Naive thymus-derived CD4-positive, alpha-beta T cell (primary cell): ENCODE measurements around the gene THAP12. TPM values are rescaled to one million over a fixed set of nuclear protein-coding genes. Genes with fewer than 3 reads are reported as not detected.
A peak's percentile ranks its signal among the peaks of the same experiment; 100 is the strongest.

Experiments
- ATAC-seq: fragments of 150-1000 bp; cut with Tn5 transposase; 2 replicates; pipeline ENCODE4 v1.10.0; 2021; ENCODE audit warnings: mild to moderate bottlenecking, moderate library complexity
- CTCF ChIA-PET: fragments of 350-600 bp; sonication (Branson Sonifier 250); formaldehyde crosslinking; loops from one replicate; lab custom pipeline; 2021; ENCODE audit warnings: antibody characterized with exemption; lab: Charles Lee
- POLR2A ChIA-PET: fragments of 350-600 bp; sonication (Branson Sonifier 250); formaldehyde crosslinking; loops from one replicate; lab custom pipeline; 2021; ENCODE audit warnings: antibody characterized with exemption, inconsistent platforms; lab: Charles Lee
- DNase-seq, 9 donors: peaks; one replicate each; pipeline versions ENCODE4 v3.0.0 to v3.0.0-alpha.2; 2020 to 2022; ENCODE audit warnings: mixed read lengths in 1 of 9
- H3K27ac ChIP-seq: one replicate; pipeline ENCODE4 v1.7.0; 2013; ENCODE audit warnings: mild to moderate bottlenecking, low read depth, low read length, moderate library complexity
- H3K27me3 ChIP-seq, 2 donors: one replicate each; pipeline ENCODE4 v1.7.0; 2013; ENCODE audit warnings: low read length in 2 of 2, mild to moderate bottlenecking in 2 of 2, moderate library complexity in 2 of 2; ENCODE audit not compliant: control insufficient read depth in 2 of 2, insufficient read depth in 2 of 2
- H3K36me3 ChIP-seq, 3 experiments: 1 replicate in 2 of 3; 2 replicates in 1 of 3; pipeline ENCODE4 v1.7.0; 2013; ENCODE audit warnings: low read length in 3 of 3, mild to moderate bottlenecking in 3 of 3, moderate library complexity in 1 of 3; ENCODE audit not compliant: insufficient read depth in 3 of 3, control insufficient read depth in 2 of 3
- H3K4me1 ChIP-seq, 2 donors: one replicate each; pipeline ENCODE4 v1.7.0; 2013; ENCODE audit warnings: low read length in 2 of 2, mild to moderate bottlenecking in 2 of 2, moderate library complexity in 1 of 2; ENCODE audit not compliant: control insufficient read depth in 2 of 2, insufficient read depth in 2 of 2
- H3K4me3 ChIP-seq: 2 replicates; pipeline ENCODE4 v1.7.0; 2013; ENCODE audit warnings: mild to moderate bottlenecking, low read length
- H3K9me3 ChIP-seq, 3 experiments: 1 replicate in 2 of 3; 2 replicates in 1 of 3; pipeline ENCODE4 v1.7.0; 2013; ENCODE audit warnings: low read length in 3 of 3; ENCODE audit not compliant: control insufficient read depth in 2 of 3
- H3K27ac Mint-ChIP-seq, 9 donors: one replicate each; pipeline ENCODE4 v1.8.0; 2020 to 2022; ENCODE audit warnings: mixed read lengths in 9 of 9, mild to moderate bottlenecking in 8 of 9, moderate library complexity in 5 of 9, inconsistent platforms in 2 of 9
- H3K27me3 Mint-ChIP-seq, 5 donors: one replicate each; pipeline ENCODE4 v1.8.0; 2021 to 2022; ENCODE audit warnings: mixed read lengths in 5 of 5, mild to moderate bottlenecking in 1 of 5
- H3K36me3 Mint-ChIP-seq, 5 donors: one replicate each; pipeline ENCODE4 v1.8.0; 2020 to 2022; ENCODE audit warnings: mixed read lengths in 5 of 5, mild to moderate bottlenecking in 3 of 5, inconsistent platforms in 1 of 5
- H3K4me1 Mint-ChIP-seq, 7 donors: one replicate each; pipeline ENCODE4 v1.8.0; 2020 to 2022; ENCODE audit warnings: mixed read lengths in 7 of 7, mild to moderate bottlenecking in 3 of 7, inconsistent platforms in 1 of 7
- H3K4me3 Mint-ChIP-seq, 10 donors: one replicate each; pipeline ENCODE4 v1.8.0; 2020 to 2022; ENCODE audit warnings: mild to moderate bottlenecking in 10 of 10, mixed read lengths in 10 of 10, moderate library complexity in 6 of 10, inconsistent platforms in 2 of 10
- H3K9me3 Mint-ChIP-seq, 11 donors: one replicate each; pipeline ENCODE4 v1.8.0; 2020 to 2022; ENCODE audit warnings: mixed read lengths in 11 of 11, mild to moderate bottlenecking in 4 of 11, inconsistent platforms in 1 of 11, moderate library complexity in 1 of 11
- intact Hi-C, 2 donors: fragments of 100-400 bp; cut with micrococcal nuclease; formaldehyde crosslinking; loops; one replicate each; pipeline ENCODE4 v1.15.1; 2023
- polyA plus RNA-seq, 2 donors: library from polyadenylated mRNA; unstranded; fragments of 300-500 nt; fragmentation: Illumina TruSeq; gene quantifications; one replicate each; pipeline ENCODE4 v1.2.3, GENCODE V29; 2021
- total RNA-seq, 6 experiments: library from RNA in 5 of 6; stranded (reverse) in 5 of 6; gene quantifications; 1 replicate in 5 of 6; 2 replicates in 1 of 6; pipeline ENCODE4 v1.2.3 and lab custom pipeline; 2021 to 2026

Gene THAP12
- total and polyA plus RNA-seq, 7 experiments from 2014 or later: 40.3 to 57.9 (median 51.7) TPM

GRCh38 chr11:76334826-76335389 lies 46.0 kb downstream of the THAP12 start:
- DNase-seq: no peak
- Histone ChIP-seq H3K27ac (no peak overlapping the region), H3K4me1 (no peaks in the 10 kb centered on the region), H3K4me3 (no peak overlapping the region), H3K36me3 (no peaks in the 10 kb centered on the region), H3K27me3 (no peaks in the 10 kb centered on the region), H3K9me3 (peaks cover 0 to 9% (median 0%) of the 10 kb centered on the region in 3 experiments)
- ChIA-PET CTCF (no interaction called here), POLR2A (no interaction called here)
- Mint-ChIP-seq H3K4me3 (no peak overlapping the region), H3K9me3 (peaks cover 0 to 32% (median 10%) of the 10 kb centered on the region in 11 donors), H3K36me3 (peaks cover 0 to 17% (median 7%) of the 10 kb centered on the region in 5 donors), H3K27ac (no peak overlapping the region), H3K27me3 (peaks cover 0 to 6% (median 0%) of the 10 kb centered on the region in 5 donors), H3K4me1 (peaks cover 0 to 8% (median 5%) of the 10 kb centered on the region in 7 donors)
- no peak for ATAC-seq
- intact Hi-C loops: no loop called here

- Mint-ChIP-seq H3K4me1 (peaks cover 0 to 3% (median 0%) of the 10 kb centered on the region in 7 donors), H3K36me3 (peaks cover 0 to 7% (median 6%) of the 10 kb centered on the region in 5 donors), H3K9me3 (peaks cover 0 to 22% (median 8%) of the 10 kb centered on the region in 11 donors), H3K4me3 (no peak overlapping the region), H3K27ac (no peak overlapping the region), H3K27me3 (peaks cover 0 to 9% (median 0%) of the 10 kb centered on the region in 5 donors)
- H3K36me3 ChIP-seq: no peaks in the 10 kb centered on the region
- no peaks in the 10 kb centered on the region for H3K4me1 ChIP-seq
- no peak overlapping the region for H3K27ac ChIP-seq
- no peak overlapping the region for H3K4me3 ChIP-seq
- no peaks in the 10 kb centered on the region for H3K27me3 ChIP-seq
- H3K9me3 ChIP-seq: peaks cover 0 to 9% (median 0%) of the 10 kb centered on the region in 3 experiments
- ATAC-seq (no peak), DNase-seq (no peak)
- ChIA-PET CTCF (interaction anchor here (0.5 kb wide), 1 partner anchor 174 kb away, joined by 3 read pairs; no protein-coding TSS in a partner anchor), POLR2A (no interaction called here)
- intact Hi-C loops: no loop called here
Observed at GRCh38 chr11:76330651-76331050, 50.3 kb downstream of the THAP12 start.

DNA sequence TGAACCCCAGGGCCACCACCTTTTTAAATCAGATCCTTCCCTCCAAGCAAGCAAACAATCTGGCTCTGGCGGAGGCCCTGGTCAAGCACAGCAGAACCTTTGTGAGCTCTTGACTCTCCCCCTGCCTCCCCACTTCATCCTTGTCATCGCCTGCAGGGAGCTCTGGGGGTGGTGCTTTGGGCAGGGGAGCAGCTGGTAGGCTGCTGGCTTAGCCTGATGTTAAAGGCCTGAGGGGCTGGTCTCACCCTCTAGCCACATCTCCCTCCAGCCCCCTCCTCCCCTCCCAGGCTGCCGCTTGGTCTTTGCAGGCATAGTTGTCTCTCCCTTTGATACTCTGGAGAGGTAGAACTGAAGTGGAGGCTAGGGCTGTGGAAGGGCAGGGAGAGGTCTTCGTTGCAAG lies 50.9 kb downstream of the THAP12 start:
- Histone ChIP-seq H3K36me3 (no peaks in the 10 kb centered on the region), H3K27ac (no peak overlapping the region), H3K27me3 (no peaks in the 10 kb centered on the region), H3K9me3 (peaks cover 0 to 4% (median 0%) of the 10 kb centered on the region in 3 experiments), H3K4me3 (no peak overlapping the region), H3K4me1 (no peaks in the 10 kb centered on the region)
- peaks cover 0 to 16% (median 5%) of the 10 kb centered on the region in 11 donors for H3K9me3 Mint-ChIP-seq
- POLR2A ChIA-PET: no interaction called here
- CTCF ChIA-PET: no interaction called here
- peaks cover 0 to 7% (median 2%) of the 10 kb centered on the region in 5 donors for H3K36me3 Mint-ChIP-seq
- DNase-seq: peak in 1 of 9 donors; percentile 15
- no peak overlapping the region for H3K27ac Mint-ChIP-seq
- ATAC-seq: no peak
- peaks cover 0 to 3% (median 0%) of the 10 kb centered on the region in 7 donors for H3K4me1 Mint-ChIP-seq
- intact Hi-C loops: no loop called here
- H3K4me3 Mint-ChIP-seq: no peak overlapping the region
- H3K27me3 Mint-ChIP-seq: peaks cover 0 to 13% (median 0%) of the 10 kb centered on the region in 5 donors

DNA sequence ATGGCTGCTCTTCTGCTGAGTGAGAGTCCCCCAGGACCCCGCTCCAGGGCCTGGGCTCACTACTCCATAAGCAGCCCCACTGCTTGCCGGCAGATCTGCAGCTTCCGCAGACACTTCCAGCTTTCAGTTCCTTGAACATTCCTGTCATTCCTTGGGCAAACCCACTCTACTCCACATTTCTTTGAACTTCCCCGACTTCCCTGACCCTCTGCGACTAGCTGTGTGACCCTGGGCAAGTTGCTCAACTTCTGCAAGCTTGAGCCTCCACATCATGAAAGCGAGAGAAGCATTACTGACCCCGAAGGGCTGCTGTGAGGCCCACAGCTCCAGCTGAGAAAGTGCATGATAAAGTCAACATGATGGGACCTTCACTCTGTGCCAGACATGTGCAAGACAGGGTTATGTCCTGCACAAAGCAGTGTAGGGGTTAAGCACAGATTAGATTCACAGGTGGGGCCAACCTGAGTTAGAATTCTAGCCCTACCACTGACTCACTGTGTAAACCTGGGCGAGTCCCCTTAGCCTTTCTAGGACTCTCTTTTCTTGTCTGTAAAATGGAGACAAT lies 51.8 kb downstream of the THAP12 start:
- peaks cover 0 to 3% (median 0%) of the 10 kb centered on the region in 7 donors for H3K4me1 Mint-ChIP-seq
- intact Hi-C loops: no loop called here

GRCh38 chr11:76327756-76328388 lies 53.1 kb downstream of the THAP12 start:
- intact Hi-C loops: no loop called here
- H3K4me3 Mint-ChIP-seq: no peak overlapping the region
- ChIA-PET POLR2A (no interaction called here), CTCF (no interaction called here)
- no peak for DNase-seq
- H3K9me3 ChIP-seq: no peaks in the 10 kb centered on the region
- H3K9me3 Mint-ChIP-seq: peaks cover 0 to 2% (median 0%) of the 10 kb centered on the region in 11 donors
- no peaks in the 10 kb centered on the region for H3K4me1 ChIP-seq
- no peak for ATAC-seq
- peaks cover 9 to 32% (median 19%) of the 10 kb centered on the region in 5 donors for H3K27me3 Mint-ChIP-seq
- H3K4me1 Mint-ChIP-seq: peaks cover 0 to 14% (median 0%) of the 10 kb centered on the region in 7 donors
- H3K27ac ChIP-seq: no peak overlapping the region
- no peaks in the 10 kb centered on the region for H3K27me3 ChIP-seq
- no peak overlapping the region for H3K27ac Mint-ChIP-seq
- no peaks in the 10 kb centered on the region for H3K36me3 ChIP-seq
- no peak overlapping the region for H3K4me3 ChIP-seq
- H3K36me3 Mint-ChIP-seq: no peaks in the 10 kb centered on the region

More for the DNA sequence above, 51.8 kb downstream of the THAP12 start:
- ATAC-seq (no peak), DNase-seq (no peak)
- no peaks in the 10 kb centered on the region for H3K4me1 ChIP-seq
- Mint-ChIP-seq H3K27me3 (peaks cover 0 to 19% (median 6%) of the 10 kb centered on the region in 5 donors), H3K4me3 (no peak overlapping the region), H3K27ac (no peak overlapping the region), H3K36me3 (peaks cover 0 to 1% (median 0%) of the 10 kb centered on the region in 5 donors), H3K9me3 (peaks cover 0 to 7% (median 2%) of the 10 kb centered on the region in 11 donors)
- CTCF ChIA-PET: no interaction called here
- no peaks in the 10 kb centered on the region for H3K9me3 ChIP-seq
- H3K27ac ChIP-seq: no peak overlapping the region
- H3K36me3 ChIP-seq: no peaks in the 10 kb centered on the region
- no peak overlapping the region for H3K4me3 ChIP-seq
- POLR2A ChIA-PET: no interaction called here
- no peaks in the 10 kb centered on the region for H3K27me3 ChIP-seq

GRCh38 chr11:76327202-76327601 lies 53.7 kb downstream of the THAP12 start:
- CTCF ChIA-PET: no interaction called here
- peaks cover 15 to 39% (median 25%) of the 10 kb centered on the region in 5 donors for H3K27me3 Mint-ChIP-seq

More at GRCh38 chr11:76327202-76327601, 53.7 kb downstream of the THAP12 start:
- intact Hi-C loops: no loop called here
- Histone ChIP-seq H3K9me3 (no peaks in the 10 kb centered on the region), H3K27me3 (no peaks in the 10 kb centered on the region), H3K36me3 (no peaks in the 10 kb centered on the region), H3K4me1 (no peaks in the 10 kb centered on the region), H3K27ac (no peak overlapping the region), H3K4me3 (no peak overlapping the region)
- H3K9me3 Mint-ChIP-seq: peaks cover 0 to 2% (median 0%) of the 10 kb centered on the region in 11 donors
- POLR2A ChIA-PET: no interaction called here
- no peaks in the 10 kb centered on the region for H3K36me3 Mint-ChIP-seq
- DNase-seq: no peak
- no peak overlapping the region for H3K27ac Mint-ChIP-seq
- no peak for ATAC-seq
- no peak overlapping the region for H3K4me3 Mint-ChIP-seq
- H3K4me1 Mint-ChIP-seq: peaks cover 0 to 19% (median 0%) of the 10 kb centered on the region in 7 donors
